Measurements from ENCODE around the gene RRBP1. TPM values are rescaled to one million over a fixed set of nuclear protein-coding genes. Genes with fewer than 3 reads are reported as not detected.

The RRBP1 gene
- total and polyA plus RNA-seq, 2 donors = 80.1 to 147 TPM

DNA sequence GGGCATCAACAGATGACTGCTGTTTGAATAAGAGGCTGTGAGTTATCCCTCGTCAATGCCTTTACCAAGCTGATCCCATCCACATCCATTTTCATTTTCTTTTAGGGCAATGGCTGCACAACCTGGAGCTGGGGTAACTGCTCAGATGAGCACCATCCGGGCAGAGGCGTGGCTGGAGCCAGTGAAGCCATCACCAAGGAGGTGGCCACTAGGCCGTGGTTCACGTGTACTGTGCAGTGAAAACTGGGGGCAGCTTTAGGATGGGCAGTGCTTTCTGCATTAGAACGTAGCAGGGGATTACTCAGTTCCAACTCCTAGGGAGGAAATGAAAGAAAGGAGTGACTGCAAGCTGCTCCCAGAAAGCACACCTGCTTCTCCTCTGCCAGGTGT is 51.2 kb downstream of the RRBP1 start:
- no peak for DNase-seq (ENCODE audit: extremely low spot score)
- peaks cover 3% of the 10 kb centered on the region for H3K36me3 ChIP-seq (ENCODE audit: insufficient read depth)
- WGBS = 89% methylated on average over 6 of the region's 6 CpGs

DNA sequence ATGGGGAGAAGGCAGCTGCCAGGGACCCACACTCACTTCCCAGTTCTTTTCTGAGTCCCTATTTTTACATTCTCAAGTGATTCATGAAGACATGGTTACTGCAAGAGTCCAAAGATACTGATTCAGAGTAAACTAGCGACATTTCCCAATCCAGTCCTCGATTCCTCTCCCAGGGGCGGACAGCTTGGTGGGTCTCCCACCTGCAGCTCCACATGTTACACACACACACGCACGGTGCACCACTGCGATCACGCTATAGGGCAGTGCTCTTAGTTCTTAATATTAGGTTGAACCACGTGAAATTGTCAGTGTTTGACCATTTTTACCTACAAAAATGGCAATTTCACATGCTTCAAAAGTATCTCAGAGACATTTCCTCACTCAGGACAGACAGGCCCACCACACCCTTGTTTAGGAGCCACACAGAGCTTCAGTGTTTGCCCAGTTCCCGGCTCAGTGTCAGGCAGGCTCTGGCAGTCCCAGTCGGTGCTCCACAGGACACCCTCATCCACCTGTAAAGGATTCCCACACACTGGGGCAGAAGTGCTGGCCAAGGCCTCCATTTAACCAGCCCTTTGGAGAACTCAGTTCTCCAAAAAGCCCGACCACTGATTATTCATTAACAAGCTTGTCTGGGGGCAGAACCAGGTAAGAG is 51.8 kb downstream of the RRBP1 start:
- no peak overlapping the region for H3K27ac ChIP-seq (ENCODE audit: low read depth)
- WGBS = 88% methylated on average over 11 of the region's 11 CpGs
- peaks cover 3% of the 10 kb centered on the region for H3K36me3 ChIP-seq (ENCODE audit: insufficient read depth)
- H3K4me1 ChIP-seq (ENCODE audit: insufficient read depth) = no peaks in the 10 kb centered on the region
- DNase-seq (ENCODE audit: extremely low spot score) = no peak
- no peak overlapping the region for H3K4me3 ChIP-seq (ENCODE audit: low read depth, low read length)

More for the DNA sequence above, 51.2 kb downstream of the RRBP1 start:
- H3K4me3 ChIP-seq (ENCODE audit: low read depth, low read length) = no peak overlapping the region
- H3K4me1 ChIP-seq (ENCODE audit: insufficient read depth) = no peaks in the 10 kb centered on the region
- no peak overlapping the region for H3K27ac ChIP-seq (ENCODE audit: low read depth)

DNA sequence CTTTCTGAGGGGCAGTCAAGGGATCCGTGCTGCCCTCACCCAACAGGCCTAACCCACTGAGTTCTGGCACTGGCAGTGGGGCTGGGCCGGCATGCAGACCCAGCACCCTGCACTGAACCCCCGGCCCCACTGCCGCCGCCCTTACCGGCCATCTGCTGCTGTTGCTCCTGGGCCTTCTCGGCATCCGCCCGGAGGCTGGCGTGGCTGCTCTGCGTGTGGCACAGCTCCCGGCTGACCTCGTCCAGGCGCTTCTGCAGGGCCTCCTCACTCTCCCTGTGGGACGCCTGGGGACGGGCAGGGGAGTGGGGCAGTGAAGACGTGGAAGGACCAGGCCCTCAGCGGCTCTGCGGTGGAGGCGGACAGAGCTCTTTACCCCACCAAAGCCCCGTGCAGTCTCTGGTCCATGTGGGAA is 52.4 kb downstream of the RRBP1 start:
- WGBS = 91% methylated on average over 21 of the region's 21 CpGs
- no peak overlapping the region for H3K27ac ChIP-seq (ENCODE audit: low read depth)
- H3K36me3 ChIP-seq (ENCODE audit: insufficient read depth) = peaks cover 5% of the 10 kb centered on the region
- no peak for DNase-seq (ENCODE audit: extremely low spot score)
- no peak overlapping the region for H3K4me3 ChIP-seq (ENCODE audit: low read depth, low read length)
- H3K4me1 ChIP-seq (ENCODE audit: insufficient read depth) = no peaks in the 10 kb centered on the region

DNA sequence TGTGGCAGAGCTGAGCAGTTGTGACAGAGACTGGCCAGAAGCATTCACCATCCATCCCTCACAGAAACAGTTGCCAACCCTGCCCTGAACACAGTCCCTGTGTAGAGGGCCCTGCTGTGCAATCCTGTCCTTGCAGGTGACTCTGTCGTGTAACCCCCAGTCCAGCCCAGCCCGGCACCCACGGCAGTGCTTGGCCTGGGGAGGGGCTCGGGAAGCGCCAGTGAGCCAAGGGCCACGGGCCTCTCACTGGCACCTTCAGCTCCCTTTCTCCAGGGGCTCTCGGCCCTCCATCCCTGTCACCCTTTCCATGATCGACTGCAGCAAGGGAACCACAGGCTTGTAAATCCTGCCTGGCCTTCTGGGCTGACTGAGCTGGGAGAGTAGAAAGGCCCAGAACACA is 53.0 kb downstream of the RRBP1 start:
- Histone ChIP-seq H3K27ac (ENCODE audit: low read depth) (no peak overlapping the region), H3K36me3 (ENCODE audit: insufficient read depth) (peaks cover 6% of the 10 kb centered on the region), H3K4me3 (ENCODE audit: low read depth, low read length) (no peak overlapping the region), H3K4me1 (ENCODE audit: insufficient read depth) (no peaks in the 10 kb centered on the region)
- no peak for DNase-seq (ENCODE audit: extremely low spot score)
- 84% methylated on average over 8 of the region's 8 CpGs for WGBS

DNA sequence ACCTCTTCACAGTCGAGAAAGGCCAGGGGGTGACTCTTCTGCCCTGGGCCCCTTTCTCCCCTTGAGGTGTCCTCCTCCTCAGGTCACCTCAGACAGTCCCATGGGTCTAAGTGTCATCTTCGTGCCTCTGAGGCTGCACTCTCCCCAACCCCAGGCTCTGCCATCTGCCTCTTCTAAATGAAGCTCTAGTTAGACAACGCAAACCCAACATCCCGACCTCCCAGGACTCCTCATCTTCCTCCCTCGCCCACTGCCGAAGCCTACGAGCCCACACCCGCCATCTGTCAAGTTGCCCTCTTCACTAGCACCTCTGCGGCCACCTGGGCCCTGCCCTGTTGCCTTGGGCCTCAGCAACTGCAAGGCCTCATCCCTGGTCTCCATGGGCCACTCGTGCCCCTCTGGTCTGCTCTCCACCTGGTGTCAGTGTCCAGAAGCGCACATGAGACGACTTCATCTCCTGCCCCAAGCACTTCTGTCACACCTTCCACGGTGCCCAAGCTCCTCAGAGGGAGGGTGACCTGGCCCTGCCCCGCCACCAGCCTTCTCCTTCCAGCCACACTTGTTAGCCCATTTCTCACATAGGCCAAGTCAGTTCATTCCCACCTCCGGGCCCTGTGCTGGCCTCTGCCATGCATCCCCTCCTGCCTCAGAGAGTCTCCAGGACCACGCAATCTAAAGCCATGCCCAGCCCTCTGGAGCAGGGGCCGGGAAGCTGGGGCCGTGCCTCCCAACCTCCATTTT is 53.8 kb downstream of the RRBP1 start:
- H3K27ac ChIP-seq (ENCODE audit: low read depth) = no peak overlapping the region
- peaks cover 6% of the 10 kb centered on the region for H3K36me3 ChIP-seq (ENCODE audit: insufficient read depth)
- WGBS = 87% methylated on average over 18 of the region's 18 CpGs
- H3K4me3 ChIP-seq (ENCODE audit: low read depth, low read length) = no peak overlapping the region
- H3K4me1 ChIP-seq (ENCODE audit: insufficient read depth) = no peaks in the 10 kb centered on the region
- no peak for DNase-seq (ENCODE audit: extremely low spot score)

DNA sequence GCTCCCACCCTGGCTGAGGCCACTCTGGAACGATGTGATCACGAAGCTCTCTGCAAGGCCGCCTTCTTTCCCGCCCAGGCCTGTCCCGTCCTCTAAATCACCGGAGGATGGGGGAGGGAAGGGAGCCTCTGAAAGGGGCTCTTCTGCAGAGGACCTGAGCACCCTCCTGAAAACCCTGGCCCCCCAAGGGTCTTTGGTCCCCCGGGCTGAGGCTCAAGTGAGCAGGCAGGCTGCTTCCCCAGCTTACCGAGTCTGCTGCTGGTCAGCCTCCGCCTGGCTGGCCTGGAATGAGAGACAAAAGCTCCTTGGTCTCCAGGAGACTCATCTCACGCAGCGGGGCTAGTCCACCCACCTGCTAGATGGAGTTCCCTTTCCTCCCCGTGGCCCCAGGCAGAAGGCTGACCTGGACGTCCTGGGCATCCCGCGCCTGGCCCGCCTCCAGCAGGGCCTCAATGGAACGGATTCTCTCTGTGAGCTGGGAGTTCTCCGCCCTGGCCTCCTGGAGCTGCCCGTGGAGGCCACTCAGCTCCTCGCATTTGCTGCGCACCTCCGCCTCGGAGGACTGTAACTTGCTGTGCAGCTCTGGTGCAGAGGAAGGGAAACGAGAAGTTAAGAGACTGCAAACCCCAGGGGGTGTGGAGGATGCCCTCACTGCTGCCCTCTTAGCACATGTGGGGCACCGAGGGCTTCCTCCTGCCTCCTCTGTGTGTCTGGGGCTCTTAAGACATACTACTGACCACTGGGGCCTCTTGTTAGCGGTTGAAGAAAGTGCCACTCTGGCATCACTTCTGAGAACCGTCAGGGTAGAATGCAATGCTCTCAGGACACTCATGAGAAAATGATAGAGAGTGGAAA is 54.7 kb downstream of the RRBP1 start:
- H3K4me3 ChIP-seq (ENCODE audit: low read depth, low read length) = no peak overlapping the region
- DNase-seq (ENCODE audit: extremely low spot score) = no peak
- H3K4me1 ChIP-seq (ENCODE audit: insufficient read depth) = no peaks in the 10 kb centered on the region
- 80% methylated on average over 27 of the region's 27 CpGs for WGBS
- peak overlapping the region; percentile 33 for H3K27ac ChIP-seq (ENCODE audit: low read depth)
- H3K36me3 ChIP-seq (ENCODE audit: insufficient read depth) = peaks cover 6% of the 10 kb centered on the region

DNA sequence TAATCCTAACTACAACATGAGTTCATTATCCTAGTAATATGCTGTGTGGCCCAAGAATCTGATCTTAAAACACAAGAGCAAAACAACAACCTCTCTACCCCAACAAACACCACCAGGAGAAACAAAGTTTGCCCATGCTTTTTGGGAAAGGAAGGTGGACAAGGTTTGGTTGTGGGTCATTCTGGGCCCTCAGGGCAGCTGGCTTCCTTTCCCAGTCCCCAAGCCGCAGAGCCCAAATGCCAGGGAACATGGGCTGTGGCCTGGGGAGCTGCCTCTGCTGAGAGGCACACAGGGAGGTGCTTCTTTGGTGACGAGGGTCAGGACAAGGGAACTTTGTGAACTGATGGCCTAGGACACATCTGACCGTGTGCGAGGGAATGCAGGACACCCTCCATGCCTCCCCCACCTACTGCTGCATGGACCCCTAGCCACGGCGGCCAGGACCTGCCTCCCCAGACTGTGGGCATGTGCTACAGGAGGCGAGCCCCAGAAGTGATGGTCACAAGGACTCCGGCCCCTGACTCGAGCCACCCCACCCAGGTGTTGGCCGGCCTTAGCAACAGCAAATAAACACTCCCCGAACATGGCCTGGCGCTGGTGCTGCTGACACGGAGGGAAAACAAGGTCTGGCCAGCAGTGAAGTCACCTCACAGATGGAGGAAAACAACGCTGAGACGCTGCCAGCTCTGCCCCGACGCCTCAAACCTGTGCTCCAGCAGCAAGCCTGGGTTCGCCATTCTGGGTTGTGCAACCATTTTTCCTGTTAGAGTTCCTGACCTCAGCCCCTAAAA is 55.6 kb downstream of the RRBP1 start:
- peaks cover 6% of the 10 kb centered on the region for H3K36me3 ChIP-seq (ENCODE audit: insufficient read depth)
- WGBS = 72% methylated on average over 18 of the region's 18 CpGs
- no peak for DNase-seq (ENCODE audit: extremely low spot score)
- no peak overlapping the region for H3K4me3 ChIP-seq (ENCODE audit: low read depth, low read length)
- no peaks in the 10 kb centered on the region for H3K4me1 ChIP-seq (ENCODE audit: insufficient read depth)
- peak overlapping the region; percentile 33 for H3K27ac ChIP-seq (ENCODE audit: low read depth)

DNA sequence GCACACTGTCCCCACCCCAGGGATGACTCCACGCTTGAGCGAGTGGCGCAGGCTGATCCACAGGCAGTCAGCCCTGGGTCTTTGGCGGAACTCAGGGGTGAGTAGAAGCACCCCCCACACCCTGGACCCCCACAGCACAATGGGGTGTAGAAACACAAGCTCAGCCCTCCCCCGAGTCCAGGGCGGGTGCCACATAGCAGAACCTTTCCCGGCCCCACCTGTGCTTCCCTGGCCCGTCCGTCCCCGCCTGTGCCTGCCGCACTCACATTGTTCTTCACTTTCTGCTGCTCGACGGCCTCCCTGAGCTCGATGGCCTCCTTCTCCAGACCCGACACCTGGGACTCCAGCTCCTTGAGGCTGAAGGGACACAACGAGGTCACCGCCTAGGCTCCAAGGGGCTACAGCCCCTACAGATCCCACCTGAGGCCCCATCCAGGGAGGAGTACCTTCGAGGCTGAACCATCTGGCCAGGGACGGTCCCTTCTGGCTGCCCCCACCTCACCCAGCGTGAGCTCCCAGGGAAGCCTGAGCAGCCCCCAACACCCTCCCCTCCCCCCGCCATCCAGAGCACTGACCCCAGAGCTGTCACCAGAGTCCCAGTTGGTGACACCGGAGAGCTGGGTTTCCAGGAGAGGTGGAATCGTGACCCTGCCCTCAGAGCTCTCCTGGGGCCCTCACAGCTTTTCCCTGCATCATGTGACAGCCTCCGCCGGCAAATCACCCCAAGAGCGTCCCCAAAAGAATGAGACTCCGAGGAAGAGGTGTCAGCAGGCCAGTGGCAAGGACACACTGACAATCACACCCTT is 56.6 kb downstream of the RRBP1 start:
- 91% methylated on average over 27 of the region's 27 CpGs for WGBS
- H3K36me3 ChIP-seq (ENCODE audit: insufficient read depth) = peaks cover 6% of the 10 kb centered on the region

DNA sequence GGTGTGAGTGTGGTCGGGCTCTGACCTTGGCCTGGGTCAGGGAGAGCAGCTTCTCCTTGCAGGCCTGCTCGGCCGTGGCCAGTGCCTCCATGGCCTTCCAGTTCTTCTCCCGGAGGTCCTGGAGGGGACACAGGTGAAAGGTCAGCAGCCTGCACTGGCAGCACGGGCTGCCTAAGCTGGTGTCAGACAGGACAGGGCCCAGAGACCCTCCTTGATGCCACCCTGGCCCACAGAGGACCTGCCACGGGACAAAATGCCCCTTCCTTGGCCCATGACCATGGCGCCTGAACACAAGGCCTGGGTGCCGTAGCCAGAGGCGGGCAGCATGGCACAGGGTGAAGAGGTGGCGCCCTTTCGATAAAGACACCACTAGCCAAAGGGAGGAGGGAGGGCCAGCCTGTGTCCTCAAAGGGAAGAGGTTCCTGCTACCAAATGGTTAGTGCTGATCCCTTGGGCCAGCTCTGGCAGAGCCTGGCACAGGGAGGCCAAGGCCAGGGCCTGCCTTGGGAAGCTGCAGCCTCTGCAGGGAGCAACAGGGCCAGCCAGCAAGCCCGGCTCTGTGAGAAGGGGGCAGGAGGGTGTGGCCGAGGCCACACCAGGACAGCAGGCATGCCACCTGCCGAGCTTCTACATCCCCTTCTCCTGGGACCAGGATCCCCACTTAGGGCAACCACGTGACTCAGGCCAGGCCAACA is 57.3 kb downstream of the RRBP1 start:
- 89% methylated on average over 15 of the region's 15 CpGs for WGBS
- Histone ChIP-seq H3K27ac (ENCODE audit: low read depth) (no peak overlapping the region), H3K4me1 (ENCODE audit: insufficient read depth) (no peaks in the 10 kb centered on the region), H3K4me3 (ENCODE audit: low read depth, low read length) (no peak overlapping the region), H3K36me3 (ENCODE audit: insufficient read depth) (peaks cover 5% of the 10 kb centered on the region)
- DNase-seq (ENCODE audit: extremely low spot score) = no peak

More for the DNA sequence above, 56.6 kb downstream of the RRBP1 start:
- H3K4me1 ChIP-seq (ENCODE audit: insufficient read depth) = no peaks in the 10 kb centered on the region
- H3K27ac ChIP-seq (ENCODE audit: low read depth) = no peak overlapping the region
- H3K4me3 ChIP-seq (ENCODE audit: low read depth, low read length) = no peak overlapping the region
- DNase-seq (ENCODE audit: extremely low spot score) = no peak

DNA sequence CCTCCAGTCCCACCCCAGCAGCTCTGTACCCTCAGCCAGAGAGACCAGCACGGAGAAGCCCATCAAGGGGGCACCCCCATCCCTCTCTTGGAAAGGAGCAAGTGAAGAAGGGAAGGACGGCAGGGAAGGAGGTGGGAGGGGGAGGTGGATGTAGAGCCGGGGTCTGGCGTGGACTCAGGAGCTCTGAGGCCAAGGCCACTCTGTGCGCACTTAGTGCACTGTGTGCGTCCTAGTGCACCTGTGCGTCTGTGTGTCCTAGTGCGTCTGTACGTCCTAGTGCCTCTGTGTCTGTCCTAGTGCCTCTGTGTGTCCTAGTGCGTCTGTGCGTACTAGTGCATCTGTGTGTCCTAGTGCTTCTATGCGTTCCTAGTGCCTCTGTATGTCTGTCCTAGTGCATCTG is 58.0 kb downstream of the RRBP1 start:
- Histone ChIP-seq H3K27ac (ENCODE audit: low read depth) (no peak overlapping the region), H3K36me3 (ENCODE audit: insufficient read depth) (peaks cover 3% of the 10 kb centered on the region), H3K4me1 (ENCODE audit: insufficient read depth) (no peaks in the 10 kb centered on the region), H3K4me3 (ENCODE audit: low read depth, low read length) (no peak overlapping the region)
- DNase-seq (ENCODE audit: extremely low spot score) = no peak
- WGBS = 91% methylated on average over 12 of the region's 12 CpGs

DNA sequence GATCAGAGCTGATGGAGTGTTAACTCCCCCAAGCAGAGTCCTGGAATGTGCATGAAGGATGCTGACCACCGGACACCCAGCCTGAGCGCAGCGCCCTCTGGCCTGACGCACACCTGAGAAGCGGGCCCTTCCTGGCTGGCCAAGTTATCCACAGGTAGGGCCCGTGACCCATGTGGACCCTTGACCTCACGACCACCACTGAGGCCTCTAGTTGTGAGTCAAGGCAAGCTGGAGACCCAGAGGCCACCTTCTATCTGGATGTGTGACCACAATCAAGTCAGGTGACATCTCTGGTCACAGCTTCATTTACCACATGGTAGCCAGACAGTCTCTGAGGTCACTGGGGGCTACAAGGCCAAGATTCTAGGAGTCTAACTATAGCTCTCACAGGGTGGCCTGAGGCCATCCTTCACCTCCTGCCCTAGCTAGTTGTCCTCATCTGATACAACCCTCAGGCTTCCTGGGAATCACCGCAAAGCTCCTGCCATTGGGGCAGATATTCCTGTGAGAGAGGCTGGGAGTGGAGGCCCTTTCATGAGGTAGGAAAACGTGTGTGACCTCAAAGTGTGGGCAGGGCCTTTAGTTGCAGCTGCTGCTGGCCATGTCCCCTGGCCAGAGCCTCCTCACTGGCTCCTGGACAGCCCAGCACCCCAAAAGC is 59.1 kb downstream of the RRBP1 start:
- H3K4me1 ChIP-seq (ENCODE audit: insufficient read depth) = no peaks in the 10 kb centered on the region
- peaks cover 3% of the 10 kb centered on the region for H3K36me3 ChIP-seq (ENCODE audit: insufficient read depth)
- H3K4me3 ChIP-seq (ENCODE audit: low read depth, low read length) = no peak overlapping the region
- DNase-seq (ENCODE audit: extremely low spot score) = no peak
- H3K27ac ChIP-seq (ENCODE audit: low read depth) = no peak overlapping the region
- 92% methylated on average over 9 of the region's 9 CpGs for WGBS
